ENCODE data around the gene S100A2.

The S100A2 gene

DNA sequence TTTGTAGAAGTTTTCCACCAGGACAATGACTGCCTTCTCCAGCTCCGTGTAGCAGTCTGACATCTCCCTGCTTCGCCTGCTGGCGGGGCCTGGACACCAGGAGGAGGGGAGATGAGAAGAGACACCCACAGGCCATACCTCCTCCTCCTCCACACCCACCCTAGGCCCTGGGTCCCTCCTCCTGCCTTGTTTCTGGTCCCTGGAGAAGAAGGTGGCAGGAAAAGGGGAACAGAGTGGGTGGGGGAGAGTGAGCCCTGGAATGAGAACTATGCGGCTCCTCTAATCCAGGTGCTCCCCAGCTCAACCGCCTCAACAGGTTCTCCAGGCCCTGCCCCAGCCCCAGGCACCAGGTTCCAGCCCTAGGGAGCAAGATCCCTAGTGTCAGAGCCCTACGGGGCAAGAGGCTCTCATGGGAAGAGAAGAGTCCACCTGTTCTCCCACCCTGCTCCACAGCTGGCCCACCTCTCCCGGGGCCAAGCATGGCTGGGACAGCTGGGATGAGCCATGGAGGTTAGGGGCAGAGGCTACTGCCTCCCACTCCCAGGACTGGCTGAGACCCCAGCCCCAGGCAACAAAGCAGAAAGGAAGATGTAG, 42.5 kb upstream of the S100A2 start:
- TF ChIP-seq, protein P1, sequence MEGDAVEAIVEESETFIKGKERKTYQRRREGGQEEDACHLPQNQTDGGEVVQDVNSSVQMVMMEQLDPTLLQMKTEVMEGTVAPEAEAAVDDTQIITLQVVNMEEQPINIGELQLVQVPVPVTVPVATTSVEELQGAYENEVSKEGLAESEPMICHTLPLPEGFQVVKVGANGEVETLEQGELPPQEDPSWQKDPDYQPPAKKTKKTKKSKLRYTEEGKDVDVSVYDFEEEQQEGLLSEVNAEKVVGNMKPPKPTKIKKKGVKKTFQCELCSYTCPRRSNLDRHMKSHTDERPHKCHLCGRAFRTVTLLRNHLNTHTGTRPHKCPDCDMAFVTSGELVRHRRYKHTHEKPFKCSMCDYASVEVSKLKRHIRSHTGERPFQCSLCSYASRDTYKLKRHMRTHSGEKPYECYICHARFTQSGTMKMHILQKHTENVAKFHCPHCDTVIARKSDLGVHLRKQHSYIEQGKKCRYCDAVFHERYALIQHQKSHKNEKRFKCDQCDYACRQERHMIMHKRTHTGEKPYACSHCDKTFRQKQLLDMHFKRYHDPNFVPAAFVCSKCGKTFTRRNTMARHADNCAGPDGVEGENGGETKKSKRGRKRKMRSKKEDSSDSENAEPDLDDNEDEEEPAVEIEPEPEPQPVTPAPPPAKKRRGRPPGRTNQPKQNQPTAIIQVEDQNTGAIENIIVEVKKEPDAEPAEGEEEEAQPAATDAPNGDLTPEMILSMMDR (IDR thresholded peaks at IDR 0.05; ENCODE audit: control insufficient read depth, insufficient read depth, low read depth, low read length, missing control alignments): no peak
- H3K4me3 ChIP-seq (ENCODE audit: control insufficient read depth, low read depth, low read length): peak overlapping the region; percentile 35
- no peak for DNase-seq (ENCODE audit: low read depth)

DNA sequence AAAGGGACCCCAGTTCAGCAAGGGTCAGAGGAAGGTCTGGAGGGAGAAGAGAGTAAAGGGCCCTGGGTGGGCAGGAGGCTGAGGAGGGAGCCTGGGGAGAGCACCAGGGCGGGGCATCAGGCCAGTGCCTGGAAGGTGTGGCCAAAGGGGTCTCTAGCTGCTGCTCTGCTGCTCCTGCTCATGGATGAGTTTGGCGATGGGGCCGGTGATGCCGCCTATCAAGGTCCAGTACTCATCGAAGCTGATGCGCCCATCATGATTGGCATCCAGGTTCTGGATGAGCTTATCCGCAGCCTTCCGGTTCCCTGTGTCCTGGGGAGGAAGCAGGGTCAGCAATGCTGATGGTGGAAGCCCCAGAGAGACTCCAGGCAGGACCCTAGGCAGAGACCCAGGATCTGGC, 41.7 kb upstream of the S100A2 start:
- no peak overlapping the region for H3K4me3 ChIP-seq (ENCODE audit: control insufficient read depth, low read depth, low read length)
- DNase-seq (ENCODE audit: low read depth): no peak
- TF ChIP-seq, protein P1 (IDR thresholded peaks at IDR 0.05; ENCODE audit: control insufficient read depth, insufficient read depth, low read depth, low read length, missing control alignments): no peak

DNA sequence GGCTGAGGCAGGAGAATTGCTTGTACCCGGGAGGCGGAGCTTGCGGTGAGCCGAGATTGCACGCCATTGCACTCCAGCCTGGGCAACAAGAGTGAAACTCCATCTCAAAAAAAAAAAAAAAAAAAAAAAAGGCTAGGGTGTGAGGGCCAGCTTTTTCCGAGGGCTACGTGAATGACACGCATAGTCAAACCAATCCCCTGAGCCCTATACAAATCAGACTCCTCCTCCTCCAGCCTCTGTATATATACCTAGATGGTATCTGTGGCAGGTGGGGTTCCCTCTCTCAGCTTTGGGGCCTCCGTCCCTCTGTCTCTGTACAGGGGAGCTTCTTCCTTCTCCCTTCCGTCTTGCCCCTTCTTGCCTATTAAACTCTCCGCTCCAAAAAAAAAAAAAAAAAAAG, 40.5 kb upstream of the S100A2 start:
- TF ChIP-seq, protein P1 (IDR thresholded peaks at IDR 0.05; ENCODE audit: control insufficient read depth, insufficient read depth, low read depth, low read length, missing control alignments): no peak
- no peak overlapping the region for H3K4me3 ChIP-seq (ENCODE audit: control insufficient read depth, low read depth, low read length)
- no peak for DNase-seq (ENCODE audit: low read depth)

DNA sequence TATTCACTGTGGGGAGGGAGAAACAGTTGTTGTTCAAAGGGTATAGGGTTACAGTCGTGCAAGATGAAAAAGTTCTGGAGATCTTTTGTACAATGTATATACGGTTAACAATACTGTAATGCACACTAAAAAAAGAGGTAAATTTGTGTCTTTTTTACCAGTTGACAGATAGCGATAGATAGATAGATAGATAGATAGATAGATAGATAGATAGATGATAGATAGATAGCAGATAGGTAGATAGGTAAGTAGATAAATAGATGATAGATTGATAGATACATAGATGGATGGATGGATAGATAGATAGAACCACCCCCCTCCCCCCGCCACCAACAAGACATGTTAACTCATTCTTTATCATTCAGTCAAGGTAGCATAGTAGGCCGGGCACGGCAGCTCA, 37.1 kb upstream of the S100A2 start:
- no peak overlapping the region for H3K4me3 ChIP-seq (ENCODE audit: control insufficient read depth, low read depth, low read length)
- DNase-seq (ENCODE audit: low read depth): no peak
- TF ChIP-seq, protein P1 (IDR thresholded peaks at IDR 0.05; ENCODE audit: control insufficient read depth, insufficient read depth, low read depth, low read length, missing control alignments): no peak

DNA sequence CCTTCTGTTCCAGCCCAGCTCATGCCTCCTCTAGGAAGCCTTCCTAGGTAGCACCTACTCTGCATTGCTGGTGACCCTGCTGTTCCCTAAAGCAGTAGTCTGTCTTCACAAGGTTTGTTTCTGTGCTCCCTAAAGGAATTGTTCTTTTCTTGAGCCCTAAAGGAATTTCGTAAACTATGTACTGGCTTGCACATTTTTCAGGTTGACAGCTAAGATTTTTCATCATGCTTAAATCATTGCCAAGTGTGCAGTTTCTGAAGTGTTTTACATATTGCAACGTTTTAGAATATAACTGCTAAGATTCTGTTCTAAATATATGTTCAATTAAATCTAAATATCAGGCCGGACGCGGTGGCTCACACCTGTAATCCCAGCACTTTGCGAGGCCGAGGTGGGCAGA, 34.2 kb upstream of the S100A2 start:
- H3K4me3 ChIP-seq (ENCODE audit: control insufficient read depth, low read depth, low read length): no peak overlapping the region
- TF ChIP-seq, protein P1 (IDR thresholded peaks at IDR 0.05; ENCODE audit: control insufficient read depth, insufficient read depth, low read depth, low read length, missing control alignments): no peak
- no peak for DNase-seq (ENCODE audit: low read depth)

DNA sequence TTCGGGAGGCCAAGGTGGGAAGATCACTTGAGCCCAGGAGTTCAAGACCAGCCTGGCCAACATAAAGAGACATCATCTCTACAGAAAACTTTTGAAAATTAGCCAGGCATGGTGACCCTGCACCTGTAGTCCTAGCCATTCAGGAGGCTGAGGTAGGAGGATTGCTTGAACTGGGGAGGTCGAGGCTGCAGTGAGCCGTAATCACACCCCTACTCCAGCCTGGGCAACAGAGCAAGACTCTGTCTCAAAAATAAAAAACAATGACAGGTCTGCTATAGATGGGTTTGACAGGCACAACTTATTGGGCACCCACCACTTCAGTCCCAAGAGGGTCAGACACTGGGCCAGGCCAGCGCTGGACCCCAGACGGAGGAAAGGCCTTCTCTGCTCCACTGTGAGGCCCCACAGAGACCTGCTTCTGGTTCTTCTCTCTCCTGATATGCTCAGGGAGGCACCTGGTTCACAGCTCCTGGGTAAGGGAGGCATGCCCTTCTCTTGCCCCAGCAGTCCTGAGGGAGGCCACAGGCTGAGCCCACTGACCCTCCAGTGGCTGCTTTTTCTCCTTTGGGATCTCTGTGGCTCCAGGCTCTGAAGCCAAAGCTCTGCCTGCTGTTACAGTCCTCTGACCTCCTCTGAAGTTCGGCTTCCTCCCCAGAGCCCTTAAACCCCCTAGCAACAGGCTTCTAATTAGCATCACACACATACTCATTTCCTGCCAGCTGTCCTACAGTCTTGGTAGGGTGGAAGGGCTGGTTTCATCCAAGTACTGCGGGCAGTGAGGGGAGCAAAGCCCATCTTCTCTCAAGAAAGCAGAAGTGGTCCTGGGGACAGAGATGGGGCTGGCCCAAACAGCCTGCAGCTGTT, 32.9 kb upstream of the S100A2 start:
- DNase-seq (ENCODE audit: low read depth): no peak
- TF ChIP-seq, protein P1 (IDR thresholded peaks at IDR 0.05; ENCODE audit: control insufficient read depth, insufficient read depth, low read depth, low read length, missing control alignments): no peak
- H3K4me3 ChIP-seq (ENCODE audit: control insufficient read depth, low read depth, low read length): no peak overlapping the region
